AG08395 (cell line): ENCODE data around the gene EFCAB3.
"Not testable (repeated sequence)": the region's sequence is repeated elsewhere in the genome, so short reads cannot be mapped to it uniquely, and the experiment has no call there.

Experiments
- DNase-seq: peaks from one replicate; pipeline ENCODE4 v3.0.0; 2012; ENCODE audit warnings: mixed read lengths, low spot score

EFCAB3 gene

GRCh38 chr17:62380253-62380652 lies at the start of gene EFCAB3:
TSS of gene EFCAB3 (plus strand) at chr17:62380553. CDS start at chr17:62382980, 2,427 bp downstream.
- no peak for DNase-seq

GRCh38 chr17:62336527-62336926 lies 43.8 kb upstream of the EFCAB3 start:
- DNase-seq, result no peak

GRCh38 chr17:62343764-62344270 lies 36.5 kb upstream of the EFCAB3 start:
- no peak for DNase-seq

- DNase-seq, result no peak
Measured at GRCh38 chr17:62351176-62351575, 29.2 kb upstream of the EFCAB3 start.

- no peak for DNase-seq
Measured at GRCh38 chr17:62366191-62366590, 14.2 kb upstream of the EFCAB3 start.

GRCh38 chr17:62381561-62381960 lies 1.2 kb downstream of the EFCAB3 start:
- no peak for DNase-seq

- no peak for DNase-seq
Measured at GRCh38 chr17:62388856-62389255, 8.5 kb downstream of the EFCAB3 start.

GRCh38 chr17:62392908-62393307 lies 12.6 kb downstream of the EFCAB3 start:
- DNase-seq, result no peak

- DNase-seq, result no peak
Measured at GRCh38 chr17:62398891-62399290, 18.5 kb downstream of the EFCAB3 start.

GRCh38 chr17:62405451-62405850 lies 25.1 kb downstream of the EFCAB3 start:
- no peak for DNase-seq

- DNase-seq, result not testable (repeated sequence)
Measured at GRCh38 chr17:62413090-62413489, 32.7 kb downstream of the EFCAB3 start.

- peak; percentile 73 for DNase-seq
Measured at GRCh38 chr17:62423647-62424461, 43.5 kb downstream of the EFCAB3 start, which contains the start of gene METTL2A. TSS of gene METTL2A (plus strand) at chr17:62423897. CDS start at chr17:62423903, 6 bp downstream.

GRCh38 chr17:62426214-62426613 lies 45.9 kb downstream of the EFCAB3 start:
- DNase-seq, result not testable (repeated sequence)

GRCh38 chr17:62435251-62435650 lies 54.9 kb downstream of the EFCAB3 start:
- not testable (repeated sequence) for DNase-seq

- DNase-seq, result not testable (repeated sequence)
Measured at GRCh38 chr17:62441181-62441580, 60.8 kb downstream of the EFCAB3 start.

- DNase-seq, result no peak
Measured at GRCh38 chr17:62444063-62444462, 63.7 kb downstream of the EFCAB3 start.

- DNase-seq, result not testable (repeated sequence)
Measured at GRCh38 chr17:62445791-62446190, 65.4 kb downstream of the EFCAB3 start.

- DNase-seq, result not testable (repeated sequence)
Measured at GRCh38 chr17:62452195-62452594, 71.8 kb downstream of the EFCAB3 start.

- DNase-seq, result not testable (repeated sequence)
Measured at GRCh38 chr17:62453041-62453440, 72.7 kb downstream of the EFCAB3 start.

GRCh38 chr17:62453656-62454055 lies 73.3 kb downstream of the EFCAB3 start:
- not testable (repeated sequence) for DNase-seq

- not testable (repeated sequence) for DNase-seq
Measured at GRCh38 chr17:62454111-62454510, 73.8 kb downstream of the EFCAB3 start.

GRCh38 chr17:62456016-62456415 lies 75.7 kb downstream of the EFCAB3 start:
- DNase-seq, result no peak

- DNase-seq, result not testable (repeated sequence)
Measured at GRCh38 chr17:62458483-62458882, 78.1 kb downstream of the EFCAB3 start.
